WI38 (cell line): ENCODE measurements around the gene JMY.

Experiments used
- H3K4me3 ChIP-seq: 2 replicates; pipeline ENCODE4 v1.5.1; 2011; ENCODE audit warnings: low read depth, mild to moderate bottlenecking, control low read depth, low read length
- TF ChIP-seq, protein P1 (sequence below): IDR thresholded peaks from 2 replicates; pipeline ENCODE4 v1.5.1; 2012; ENCODE audit warnings: low read depth, mild to moderate bottlenecking, control low read depth, low read length

Gene JMY, protein sequence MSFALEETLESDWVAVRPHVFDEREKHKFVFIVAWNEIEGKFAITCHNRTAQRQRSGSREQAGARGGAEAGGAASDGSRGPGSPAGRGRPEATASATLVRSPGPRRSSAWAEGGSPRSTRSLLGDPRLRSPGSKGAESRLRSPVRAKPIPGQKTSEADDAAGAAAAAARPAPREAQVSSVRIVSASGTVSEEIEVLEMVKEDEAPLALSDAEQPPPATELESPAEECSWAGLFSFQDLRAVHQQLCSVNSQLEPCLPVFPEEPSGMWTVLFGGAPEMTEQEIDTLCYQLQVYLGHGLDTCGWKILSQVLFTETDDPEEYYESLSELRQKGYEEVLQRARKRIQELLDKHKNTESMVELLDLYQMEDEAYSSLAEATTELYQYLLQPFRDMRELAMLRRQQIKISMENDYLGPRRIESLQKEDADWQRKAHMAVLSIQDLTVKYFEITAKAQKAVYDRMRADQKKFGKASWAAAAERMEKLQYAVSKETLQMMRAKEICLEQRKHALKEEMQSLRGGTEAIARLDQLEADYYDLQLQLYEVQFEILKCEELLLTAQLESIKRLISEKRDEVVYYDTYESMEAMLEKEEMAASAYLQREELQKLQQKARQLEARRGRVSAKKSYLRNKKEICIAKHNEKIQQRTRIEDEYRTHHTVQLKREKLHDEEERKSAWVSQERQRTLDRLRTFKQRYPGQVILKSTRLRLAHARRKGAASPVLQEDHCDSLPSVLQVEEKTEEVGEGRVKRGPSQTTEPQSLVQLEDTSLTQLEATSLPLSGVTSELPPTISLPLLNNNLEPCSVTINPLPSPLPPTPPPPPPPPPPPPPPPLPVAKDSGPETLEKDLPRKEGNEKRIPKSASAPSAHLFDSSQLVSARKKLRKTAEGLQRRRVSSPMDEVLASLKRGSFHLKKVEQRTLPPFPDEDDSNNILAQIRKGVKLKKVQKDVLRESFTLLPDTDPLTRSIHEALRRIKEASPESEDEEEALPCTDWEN

DNA sequence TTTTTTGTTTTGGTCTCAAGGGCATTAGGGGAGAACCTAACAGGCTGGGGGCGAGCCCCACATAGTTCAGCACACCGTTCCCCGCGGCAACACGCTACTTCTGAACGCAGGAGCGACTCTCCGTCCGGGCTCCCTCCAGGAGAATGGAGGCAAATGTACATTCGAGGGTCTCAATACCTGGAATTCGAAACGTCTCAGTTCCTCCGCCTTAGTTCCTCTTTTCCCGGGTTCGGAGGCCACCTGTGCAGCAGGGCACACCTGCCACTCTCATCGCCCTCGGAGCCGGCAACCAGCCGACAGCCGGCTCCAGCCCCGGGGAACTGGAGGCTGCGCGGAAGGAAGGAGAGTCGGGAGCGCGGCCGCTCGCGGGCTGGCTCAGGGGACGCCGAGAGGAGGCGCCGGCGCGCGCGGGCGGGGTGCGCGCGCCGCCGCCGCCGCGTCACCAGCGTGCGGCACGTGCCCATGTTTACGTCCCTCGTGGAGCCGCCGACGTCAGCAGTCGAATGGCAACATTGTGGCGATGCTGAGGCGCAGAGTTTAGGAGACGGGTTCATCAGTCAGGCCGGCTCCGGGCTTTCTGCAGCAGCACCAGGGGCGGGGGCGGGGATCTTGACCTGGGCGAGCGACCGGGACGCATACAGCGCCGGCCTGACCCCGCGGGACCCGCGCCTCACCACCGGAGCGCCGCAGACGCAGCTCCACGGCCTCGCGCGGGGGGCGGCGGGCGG lies at the start of gene JMY:
Gene JMY (plus strand): TSS at position 498 of the 728 bp plus-strand sequence. CDS start 520 bp downstream, outside the sequence.
- peak within 1 kb of the TSS; percentile 54 for H3K4me3 ChIP-seq
- TF ChIP-seq, protein P1, sequence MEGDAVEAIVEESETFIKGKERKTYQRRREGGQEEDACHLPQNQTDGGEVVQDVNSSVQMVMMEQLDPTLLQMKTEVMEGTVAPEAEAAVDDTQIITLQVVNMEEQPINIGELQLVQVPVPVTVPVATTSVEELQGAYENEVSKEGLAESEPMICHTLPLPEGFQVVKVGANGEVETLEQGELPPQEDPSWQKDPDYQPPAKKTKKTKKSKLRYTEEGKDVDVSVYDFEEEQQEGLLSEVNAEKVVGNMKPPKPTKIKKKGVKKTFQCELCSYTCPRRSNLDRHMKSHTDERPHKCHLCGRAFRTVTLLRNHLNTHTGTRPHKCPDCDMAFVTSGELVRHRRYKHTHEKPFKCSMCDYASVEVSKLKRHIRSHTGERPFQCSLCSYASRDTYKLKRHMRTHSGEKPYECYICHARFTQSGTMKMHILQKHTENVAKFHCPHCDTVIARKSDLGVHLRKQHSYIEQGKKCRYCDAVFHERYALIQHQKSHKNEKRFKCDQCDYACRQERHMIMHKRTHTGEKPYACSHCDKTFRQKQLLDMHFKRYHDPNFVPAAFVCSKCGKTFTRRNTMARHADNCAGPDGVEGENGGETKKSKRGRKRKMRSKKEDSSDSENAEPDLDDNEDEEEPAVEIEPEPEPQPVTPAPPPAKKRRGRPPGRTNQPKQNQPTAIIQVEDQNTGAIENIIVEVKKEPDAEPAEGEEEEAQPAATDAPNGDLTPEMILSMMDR, result no peak

DNA sequence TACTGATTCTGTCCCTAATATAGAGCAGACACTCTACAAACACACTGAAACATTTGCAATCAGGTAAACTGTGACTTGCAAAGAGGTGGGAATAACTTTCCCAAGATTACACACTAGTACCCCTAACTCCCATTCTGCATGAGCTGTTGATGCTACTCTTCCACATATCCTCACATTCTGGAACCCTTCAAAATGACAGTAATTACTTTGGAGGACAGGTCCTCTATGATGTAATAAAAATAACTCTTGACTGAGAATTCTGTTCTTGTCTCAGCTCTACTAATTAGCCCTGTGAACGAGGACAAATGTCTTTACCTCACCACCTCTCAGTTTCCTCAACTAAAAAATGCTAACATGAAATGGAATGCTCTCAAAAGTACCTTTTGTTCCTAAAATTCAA lies 49.5 kb upstream of the JMY start:
- TF ChIP-seq, protein P1, result no peak
- no peak overlapping the region for H3K4me3 ChIP-seq

DNA sequence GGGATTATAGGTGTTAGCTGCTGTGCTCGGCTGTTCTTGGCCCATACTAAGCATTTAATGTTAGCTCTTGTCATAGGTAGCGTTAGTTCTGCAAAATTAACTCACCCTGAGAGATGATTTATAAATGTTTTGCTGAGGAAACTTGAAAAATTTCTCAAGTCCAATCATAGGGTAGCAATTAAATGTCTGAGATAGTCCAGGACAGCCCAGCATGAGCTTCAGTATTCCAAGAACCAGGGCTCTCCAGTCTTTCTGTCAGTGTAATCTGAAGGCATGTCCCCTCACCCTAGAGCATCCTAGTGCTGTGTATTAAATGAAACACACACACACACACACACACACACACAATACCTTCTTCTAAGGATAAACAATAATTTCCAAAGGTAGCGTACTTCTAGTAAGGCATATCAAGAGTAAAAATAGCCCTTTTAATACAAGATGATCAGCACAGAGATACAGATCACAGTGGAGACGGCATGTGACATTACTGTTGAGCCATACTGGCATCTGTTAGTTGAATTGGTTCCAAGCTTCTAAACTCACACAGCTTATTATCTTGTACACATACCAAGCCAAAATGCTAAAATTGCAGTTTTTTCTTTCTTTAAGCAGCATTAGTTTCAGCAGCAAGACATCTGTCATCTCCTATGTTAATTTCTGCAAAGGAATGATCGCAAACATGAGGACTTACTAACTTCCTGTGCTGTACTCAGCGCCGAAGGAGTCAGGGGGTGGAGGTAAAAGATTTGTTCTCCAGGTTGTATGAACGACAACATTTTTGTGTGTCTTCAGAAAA lies 46.3 kb upstream of the JMY start:
- TF ChIP-seq, protein P1, result no peak
- no peak overlapping the region for H3K4me3 ChIP-seq

DNA sequence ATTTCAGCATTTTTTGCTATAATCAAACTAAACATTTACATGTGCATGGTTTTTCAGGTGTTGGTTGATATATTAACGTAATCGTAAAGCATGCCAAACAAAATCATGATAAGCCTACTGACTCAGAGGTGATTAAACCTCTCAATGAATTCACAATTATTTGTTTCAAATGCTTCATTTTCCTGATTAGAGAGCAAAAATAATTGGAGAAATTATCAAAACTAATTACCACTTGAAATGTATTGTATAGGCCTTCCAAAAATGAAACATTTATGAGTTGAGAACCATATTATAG lies 45.7 kb upstream of the JMY start:
- TF ChIP-seq, protein P1, result no peak
- H3K4me3 ChIP-seq, result no peak overlapping the region

DNA sequence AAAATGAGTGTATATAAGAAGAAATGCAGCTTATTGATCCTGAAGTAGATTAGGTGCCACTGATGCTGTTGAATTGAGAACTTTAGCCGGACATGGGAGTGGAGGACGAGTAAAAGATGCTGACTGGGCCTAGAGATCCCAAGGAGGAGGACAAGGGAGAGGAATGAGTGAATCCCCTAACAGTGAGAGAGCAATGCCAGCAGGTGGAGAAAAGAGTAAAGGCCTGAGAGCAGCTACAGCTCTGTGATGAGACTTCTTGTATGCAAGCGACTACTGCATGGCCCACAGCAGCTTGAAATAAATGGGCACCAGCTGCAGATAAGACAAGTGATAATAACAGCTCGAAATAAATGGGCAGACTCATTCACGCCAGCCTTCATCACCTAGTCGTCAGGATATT lies 44.5 kb upstream of the JMY start:
- TF ChIP-seq, protein P1, result no peak
- H3K4me3 ChIP-seq, result no peak overlapping the region

DNA sequence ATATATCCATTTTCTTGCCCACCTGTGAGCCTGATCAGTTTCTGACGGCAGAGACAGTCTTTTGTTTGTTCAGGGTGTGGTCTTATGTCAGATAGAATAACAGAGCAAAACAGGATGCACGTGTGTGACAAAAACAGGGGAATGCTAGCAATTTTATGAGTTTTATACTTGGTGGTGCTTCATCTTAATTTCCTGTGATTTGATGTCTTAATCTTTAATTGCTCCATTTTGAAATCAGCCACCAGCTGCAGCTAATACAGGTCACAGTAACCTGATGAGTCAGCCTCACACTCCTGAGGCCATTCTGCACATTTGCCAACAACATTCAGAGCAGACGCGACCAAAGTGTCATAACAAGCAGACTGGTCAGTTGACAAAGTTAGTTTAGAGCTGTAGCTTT lies 42.3 kb upstream of the JMY start:
- no peak overlapping the region for H3K4me3 ChIP-seq
- TF ChIP-seq, protein P1, result no peak
